Kidney (tissue), 14 donors: ENCODE measurements around the gene DDX24. TPM values are rescaled to one million over a fixed set of nuclear protein-coding genes. Genes with fewer than 3 reads are reported as not detected.
A peak's percentile ranks its signal among the peaks of the same experiment; 100 is the strongest.

ENCODE experiments used
- DNase-seq, 5 donors: peaks; one replicate each; pipeline ENCODE4 v3.0.0-alpha.2; 2013 to 2020
- FAIRE-seq: peaks from 2 replicates; lab custom pipeline; 2012; peaks lifted over from hg19 to GRCh38; lab: Jason Lieb, UNC
- H3K27ac ChIP-seq, 2 donors: one replicate each; pipeline ENCODE4 v1.7.0; 2013; ENCODE audit warnings: low read depth in 2 of 2, low read length in 2 of 2, inconsistent platforms in 1 of 2
- H3K27me3 ChIP-seq: one replicate; pipeline ENCODE4 v1.7.1; 2013; ENCODE audit warnings: low read length, inconsistent platforms; ENCODE audit not compliant: control insufficient read depth, insufficient read depth
- H3K36me3 ChIP-seq, 3 donors: one replicate each; pipeline versions ENCODE4 v1.7.0 to v1.7.1; 2013; ENCODE audit warnings: low read length in 3 of 3, control low read depth in 1 of 3, inconsistent platforms in 1 of 3; ENCODE audit not compliant: insufficient read depth in 3 of 3, control insufficient read depth in 2 of 3
- H3K4me1 ChIP-seq, 3 donors: one replicate each; pipeline versions ENCODE4 v1.7.0 to v1.7.1; 2013; ENCODE audit warnings: low read length in 3 of 3, inconsistent platforms in 1 of 3, low read depth in 1 of 3; ENCODE audit not compliant: control insufficient read depth in 2 of 3, insufficient read depth in 2 of 3
- H3K4me3 ChIP-seq, 3 donors: one replicate each; pipeline versions ENCODE4 v1.7.0 to v1.8.1; 2013; ENCODE audit warnings: low read length in 3 of 3, control low read depth in 1 of 3, inconsistent platforms in 1 of 3
- H3K9ac ChIP-seq, 3 donors: one replicate each; pipeline versions ENCODE4 v1.7.0 to v1.7.1; 2013; ENCODE audit warnings: low read length in 3 of 3, control low read depth in 1 of 3, inconsistent platforms in 1 of 3
- H3K9me3 ChIP-seq, 3 donors: one replicate each; pipeline versions ENCODE4 v1.7.0 to v1.7.1; 2013; ENCODE audit warnings: low read length in 3 of 3, control low read depth in 1 of 3, inconsistent platforms in 1 of 3; ENCODE audit not compliant: control insufficient read depth in 2 of 3, insufficient read depth in 1 of 3
- intact Hi-C: fragments of 100-400 bp; cut with DNase I; formaldehyde crosslinking; loops from one replicate; pipeline ENCODE4 v1.11.1; 2022
- polyA plus RNA-seq: library from polyadenylated mRNA; stranded (reverse); fragments of 350-450 nt; fragmentation: Illumina TruSeq; extraction: RNeasy Lipid Tissue Mini Kit (QIAGEN cat#74804); gene quantifications from one replicate; pipeline ENCODE4 v1.2.3, GENCODE V29; 2014; ENCODE audit warnings: low read depth, low replicate concordance; ENCODE audit not compliant: insufficient read depth
- total RNA-seq: library from RNA; stranded (reverse); fragmentation: NEBNext Ultra II Directional; extraction: Animal tissue kit (Norgen Biotek cat#: 25700); gene quantifications from one replicate; pipeline ENCODE4 v1.2.1, GENCODE V29; 2021
- TF ChIP-seq, protein P1 (sequence below): IDR thresholded peaks from 3 replicates; pipeline ENCODE4 v1.5.1; 2012; ENCODE audit warnings: mild to moderate bottlenecking, moderate library complexity, borderline replicate concordance; ENCODE audit not compliant: insufficient read depth; ENCODE audit errors: extremely low read depth
- donor health status: control.
- donor health status: control.
- donor health status: control.
- donor health status: control.
- donor health status: control.
- donor health status: DM: yes; HTN: yes; CAD: no.
- donor health status: Normal renal cell carcinoma (clear cell type).

DDX24 gene
- total and polyA plus RNA-seq, 2 donors from 2014 or later: 139 to 193 TPM

DNA sequence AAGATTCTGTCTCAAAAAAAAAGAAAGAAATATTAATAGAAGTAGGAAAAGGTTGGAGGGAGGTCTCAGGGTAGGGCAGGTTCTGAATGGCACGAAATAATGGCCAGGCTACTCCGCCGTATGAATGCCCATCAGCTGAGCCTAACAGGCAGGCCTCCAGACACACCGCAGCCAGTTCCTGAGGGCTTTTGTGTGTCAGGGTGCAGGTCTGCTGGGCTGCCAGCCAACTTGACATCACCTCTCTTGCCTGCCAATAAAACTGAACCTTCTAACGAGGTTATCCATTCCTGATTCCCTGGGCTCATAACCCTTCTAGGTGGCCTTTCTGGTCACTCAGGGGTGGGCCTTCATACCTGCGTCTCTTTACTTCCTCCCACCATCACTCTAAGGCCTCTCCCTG is 32.5 kb upstream of the DDX24 start:
- TF ChIP-seq, protein P1, sequence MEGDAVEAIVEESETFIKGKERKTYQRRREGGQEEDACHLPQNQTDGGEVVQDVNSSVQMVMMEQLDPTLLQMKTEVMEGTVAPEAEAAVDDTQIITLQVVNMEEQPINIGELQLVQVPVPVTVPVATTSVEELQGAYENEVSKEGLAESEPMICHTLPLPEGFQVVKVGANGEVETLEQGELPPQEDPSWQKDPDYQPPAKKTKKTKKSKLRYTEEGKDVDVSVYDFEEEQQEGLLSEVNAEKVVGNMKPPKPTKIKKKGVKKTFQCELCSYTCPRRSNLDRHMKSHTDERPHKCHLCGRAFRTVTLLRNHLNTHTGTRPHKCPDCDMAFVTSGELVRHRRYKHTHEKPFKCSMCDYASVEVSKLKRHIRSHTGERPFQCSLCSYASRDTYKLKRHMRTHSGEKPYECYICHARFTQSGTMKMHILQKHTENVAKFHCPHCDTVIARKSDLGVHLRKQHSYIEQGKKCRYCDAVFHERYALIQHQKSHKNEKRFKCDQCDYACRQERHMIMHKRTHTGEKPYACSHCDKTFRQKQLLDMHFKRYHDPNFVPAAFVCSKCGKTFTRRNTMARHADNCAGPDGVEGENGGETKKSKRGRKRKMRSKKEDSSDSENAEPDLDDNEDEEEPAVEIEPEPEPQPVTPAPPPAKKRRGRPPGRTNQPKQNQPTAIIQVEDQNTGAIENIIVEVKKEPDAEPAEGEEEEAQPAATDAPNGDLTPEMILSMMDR: no peak
- DNase-seq: peak in 2 of 5 donors; percentile 13 to 28
- Histone ChIP-seq H3K9ac (peak overlapping the region in 1 of 3 donors; percentile 4), H3K4me3 (peak overlapping the region in 1 of 3 donors; percentile 4), H3K4me1 (peaks cover 0 to 3% (median 0%) of the 10 kb centered on the region in 3 donors), H3K9me3 (no peaks in the 10 kb centered on the region), H3K27ac (no peak overlapping the region), H3K36me3 (no peaks in the 10 kb centered on the region), H3K27me3 (no peaks in the 10 kb centered on the region)
- intact Hi-C loops: no loop called here
- FAIRE-seq: no peak

- no peaks in the 10 kb centered on the region for H3K36me3 ChIP-seq
- TF ChIP-seq, protein P1: no peak
- intact Hi-C loops: no loop called here
- no peaks in the 10 kb centered on the region for H3K27me3 ChIP-seq
- no peak overlapping the region for H3K4me3 ChIP-seq
- FAIRE-seq: no peak
- DNase-seq: peak in 1 of 5 donors; percentile 9
- H3K27ac ChIP-seq: no peak overlapping the region
- H3K9me3 ChIP-seq: no peaks in the 10 kb centered on the region
- peaks cover 0 to 3% (median 0%) of the 10 kb centered on the region in 3 donors for H3K4me1 ChIP-seq
- H3K9ac ChIP-seq: no peak overlapping the region
Measured at GRCh38 chr14:94113073-94113472, 32.1 kb upstream of the DDX24 start.

DNA sequence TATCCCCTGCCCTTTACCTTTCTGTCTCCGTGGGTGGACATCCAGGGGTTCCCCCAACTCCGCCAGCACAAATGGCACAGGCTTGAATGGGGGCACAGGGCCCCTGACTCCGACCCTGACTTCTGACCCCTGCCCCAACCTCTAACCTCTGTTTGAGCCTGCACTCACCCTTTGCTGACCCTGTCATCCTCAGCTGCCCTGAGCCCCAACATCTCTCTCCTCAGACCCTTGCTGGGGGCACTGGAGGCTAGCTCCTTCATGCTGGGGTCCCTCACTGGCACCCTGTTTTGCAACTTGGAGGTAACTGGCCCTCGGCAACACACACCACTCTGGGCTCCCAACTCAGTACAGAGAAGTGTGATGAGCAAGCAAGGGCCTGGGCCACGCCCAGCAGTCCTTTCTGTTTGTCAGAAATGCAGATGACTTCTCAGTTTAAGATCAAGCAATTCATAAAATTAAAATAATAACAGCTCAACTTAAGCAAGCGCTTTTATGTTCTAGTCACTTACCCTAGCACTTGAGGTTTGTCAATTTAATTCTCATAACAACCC is 31.6 kb upstream of the DDX24 start:
- Histone ChIP-seq H3K27me3 (no peaks in the 10 kb centered on the region), H3K4me1 (peaks cover 0 to 3% (median 0%) of the 10 kb centered on the region in 3 donors), H3K9me3 (no peaks in the 10 kb centered on the region), H3K4me3 (peak overlapping the region in 2 of 3 donors; percentile 18 to 56), H3K36me3 (no peaks in the 10 kb centered on the region), H3K9ac (no peak overlapping the region), H3K27ac (no peak overlapping the region)
- DNase-seq (peak in 1 of 5 donors; percentile 16), FAIRE-seq (no peak)
- TF ChIP-seq, protein P1: no peak
- intact Hi-C loops: no loop called here
